Keratinocyte (primary cell): ENCODE results near the gene DCUN1D1. TPM values are rescaled to one million over a fixed set of nuclear protein-coding genes. Genes with fewer than 3 reads are reported as not detected.

ENCODE experiments used
- DNase-seq: peaks from one replicate; pipeline ENCODE4 v3.0.0-alpha.2; 2011; ENCODE audit warnings: low read depth, missing footprints, low spot score
- FAIRE-seq: peaks from 2 replicates; lab custom pipeline; 2011; peaks lifted over from hg19 to GRCh38; lab: Jason Lieb, UNC
- H2AFZ ChIP-seq: 2 replicates; pipeline ENCODE4 v1.6.0; 2012; ENCODE audit warnings: low read length, control low read depth, inconsistent platforms; ENCODE audit not compliant: control insufficient read depth
- H3K27ac ChIP-seq: 2 replicates; pipeline ENCODE4 v1.5.1; 2011; ENCODE audit warnings: low read length; ENCODE audit not compliant: control insufficient read depth, insufficient read depth
- H3K27me3 ChIP-seq: 3 replicates; pipeline ENCODE4 v1.6.0; 2011; ENCODE audit warnings: low read length; ENCODE audit not compliant: control insufficient read depth, insufficient read depth; ENCODE audit errors: extremely low read depth
- H3K36me3 ChIP-seq, 2 experiments: 2 replicates in 1 of 2; 3 replicates in 1 of 2; pipeline ENCODE4 v1.5.1; 2011; ENCODE audit warnings: low read length in 2 of 2, mild to moderate bottlenecking in 1 of 2; ENCODE audit not compliant: control insufficient read depth in 2 of 2, insufficient read depth in 2 of 2; ENCODE audit errors: extremely low read depth in 1 of 2
- H3K4me1 ChIP-seq: 3 replicates; pipeline ENCODE4 v1.5.1; 2011; ENCODE audit warnings: low read length; ENCODE audit not compliant: control insufficient read depth, insufficient read depth; ENCODE audit errors: extremely low read depth
- H3K4me2 ChIP-seq: 3 replicates; pipeline ENCODE4 v1.6.0; 2011; ENCODE audit warnings: low read depth, low read length; ENCODE audit not compliant: control insufficient read depth, insufficient read depth; ENCODE audit errors: extremely low read depth
- H3K4me3 ChIP-seq, 3 experiments: fragments of 200-600 bp in 1 of 3; sonication (generic) in 1 of 3; 2 replicates in 2 of 3; 3 replicates in 1 of 3; pipeline ENCODE4 v1.5.1; 2011 to 2016; ENCODE audit warnings: low read length in 3 of 3, mild to moderate bottlenecking in 3 of 3, control low read depth in 2 of 3, inconsistent platforms in 1 of 3, low read depth in 1 of 3, mixed read lengths in 1 of 3, mixed run types in 1 of 3, moderate library complexity in 1 of 3; ENCODE audit not compliant: control insufficient read depth in 2 of 3, insufficient read depth in 2 of 3; ENCODE audit errors: extremely low read depth in 1 of 3
- H3K79me2 ChIP-seq: 2 replicates; pipeline ENCODE4 v1.6.0; 2012; ENCODE audit warnings: low read length; ENCODE audit not compliant: control insufficient read depth, insufficient read depth
- H3K9ac ChIP-seq: 3 replicates; pipeline ENCODE4 v1.6.0; 2011; ENCODE audit warnings: low read length; ENCODE audit not compliant: control insufficient read depth, insufficient read depth; ENCODE audit errors: extremely low read depth
- H3K9me1 ChIP-seq: 3 replicates; pipeline ENCODE4 v1.6.0; 2011; ENCODE audit warnings: low read length; ENCODE audit not compliant: control insufficient read depth, insufficient read depth; ENCODE audit errors: extremely low read depth
- H3K9me3 ChIP-seq: 2 replicates; pipeline ENCODE4 v1.5.1; 2012; ENCODE audit warnings: low read depth, low read length; ENCODE audit not compliant: control insufficient read depth
- H4K20me1 ChIP-seq: 3 replicates; pipeline ENCODE4 v1.6.0; 2011; ENCODE audit warnings: low read length; ENCODE audit not compliant: control insufficient read depth, insufficient read depth; ENCODE audit errors: extremely low read depth
- EZH2 ChIP-seq: IDR thresholded peaks from one replicate; pipeline ENCODE4 v1.6.1; 2012; ENCODE audit warnings: inconsistent platforms, mild to moderate bottlenecking, low read length, moderate library complexity
- dilution Hi-C: fragments of 300-500 bp; cut with MboI; formaldehyde crosslinking; loops from one replicate; pipeline ENCODE4 v1.7.0; 2020; ENCODE audit warnings: low sequenced_read_pairs; ENCODE audit not compliant: extremely low pct_ligation_motif_present
- polyA plus RNA-seq, 5 experiments: library from polyadenylated mRNA; depleted of rRNA in 3 of 5; stranded (reverse) in 3 of 5; stranded (forward) in 1 of 5; unstranded in 1 of 5; fragments of >200 nt; gene quantifications; 1 replicate in 1 of 5; 2 replicates in 3 of 5; 3 replicates in 1 of 5; pipeline versions ENCODE4 v1.2.1 to v1.2.3, GENCODE V29; 2011 to 2012; ENCODE audit warnings: missing spikeins in 2 of 5, low read depth in 1 of 5, low replicate concordance in 1 of 5
- TF ChIP-seq, protein P1 (sequence below), 3 experiments: IDR thresholded peaks in 1 of 3; conservative IDR thresholded peaks in 1 of 3; optimal IDR thresholded peaks in 1 of 3; 2 replicates in 2 of 3; 3 replicates in 1 of 3; pipeline versions ENCODE3 to v1.5.1; 2011; ENCODE audit warnings: low read length in 3 of 3, mild to moderate bottlenecking in 3 of 3, moderate library complexity in 2 of 3, control low read depth in 1 of 3, inconsistent platforms in 1 of 3; ENCODE audit not compliant: insufficient read depth in 2 of 3; ENCODE audit errors: extremely low read depth in 1 of 3

Gene DCUN1D1
- polyA plus RNA-seq, 1 donor (not counting 4 experiments of a cell fraction or from before 2014, with no cell fraction given) = 30.1 TPM

- Histone ChIP-seq H2AFZ (peak overlapping the region; percentile 83), H3K27ac (no peak overlapping the region), H3K9me3 (no peaks in the 10 kb centered on the region), H3K27me3 (no peaks in the 10 kb centered on the region), H3K36me3 (no peaks in the 10 kb centered on the region), H4K20me1 (peaks cover 4% of the 10 kb centered on the region), H3K4me2 (peak overlapping the region; percentile 79), H3K4me1 (peaks cover 8% of the 10 kb centered on the region), H3K9me1 (no peaks in the 10 kb centered on the region), H3K79me2 (peaks cover 39% of the 10 kb centered on the region), H3K9ac (peak overlapping the region; percentile 69), H3K4me3 (peak overlapping the region; percentile 54 to 71 (median 61))
- dilution Hi-C loops = no loop called here
- FAIRE-seq (no peak), DNase-seq (no peak)
- TF ChIP-seq EZH2 = no peak
- TF ChIP-seq, protein P1, sequence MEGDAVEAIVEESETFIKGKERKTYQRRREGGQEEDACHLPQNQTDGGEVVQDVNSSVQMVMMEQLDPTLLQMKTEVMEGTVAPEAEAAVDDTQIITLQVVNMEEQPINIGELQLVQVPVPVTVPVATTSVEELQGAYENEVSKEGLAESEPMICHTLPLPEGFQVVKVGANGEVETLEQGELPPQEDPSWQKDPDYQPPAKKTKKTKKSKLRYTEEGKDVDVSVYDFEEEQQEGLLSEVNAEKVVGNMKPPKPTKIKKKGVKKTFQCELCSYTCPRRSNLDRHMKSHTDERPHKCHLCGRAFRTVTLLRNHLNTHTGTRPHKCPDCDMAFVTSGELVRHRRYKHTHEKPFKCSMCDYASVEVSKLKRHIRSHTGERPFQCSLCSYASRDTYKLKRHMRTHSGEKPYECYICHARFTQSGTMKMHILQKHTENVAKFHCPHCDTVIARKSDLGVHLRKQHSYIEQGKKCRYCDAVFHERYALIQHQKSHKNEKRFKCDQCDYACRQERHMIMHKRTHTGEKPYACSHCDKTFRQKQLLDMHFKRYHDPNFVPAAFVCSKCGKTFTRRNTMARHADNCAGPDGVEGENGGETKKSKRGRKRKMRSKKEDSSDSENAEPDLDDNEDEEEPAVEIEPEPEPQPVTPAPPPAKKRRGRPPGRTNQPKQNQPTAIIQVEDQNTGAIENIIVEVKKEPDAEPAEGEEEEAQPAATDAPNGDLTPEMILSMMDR (optimal IDR thresholded peaks at IDR 0.05 in 1 of 3, IDR thresholded peaks at IDR 0.05 in 1 of 3, conservative IDR thresholded peaks at IDR 0.05 in 1 of 3; ENCODE audit: extremely low read depth in 1 of 3, insufficient read depth in 2 of 3, low read length in 3 of 3) = no peak
These were observed 671 bp upstream of the DCUN1D1 start for GRCh38 chr3:182981038-182981380.

DNA sequence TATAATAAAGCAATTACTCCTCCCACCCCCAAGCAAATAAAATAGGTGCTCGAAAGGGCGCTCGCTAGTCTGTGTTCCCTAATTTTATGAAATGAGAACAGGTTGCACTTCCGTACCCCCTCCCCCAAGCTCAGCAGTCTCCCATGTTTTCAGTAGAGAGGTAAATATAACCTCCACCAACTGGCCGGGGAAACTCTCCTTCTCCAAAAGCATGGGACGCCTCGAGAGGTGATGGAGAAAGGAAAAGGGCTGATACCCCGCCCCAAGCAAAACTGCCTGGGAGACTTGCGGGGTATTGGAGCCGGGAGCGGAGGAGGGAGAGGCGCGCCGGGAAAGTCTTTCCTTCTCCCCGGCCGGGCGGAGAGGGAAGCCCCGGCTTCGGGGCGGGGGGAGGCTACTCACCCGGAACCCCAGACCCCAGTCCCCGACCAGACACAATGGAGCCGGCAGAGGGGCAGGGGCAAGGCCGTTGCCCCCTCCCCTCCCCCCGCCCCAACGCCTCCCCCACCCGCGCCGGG is 605 bp downstream of the DCUN1D1 start:
- Histone ChIP-seq H3K27me3 (no peaks in the 10 kb centered on the region), H3K9me3 (no peaks in the 10 kb centered on the region), H3K4me2 (peak overlapping the region; percentile 90), H3K4me3 (peak overlapping the region; percentile 77 to 87 (median 78)), H3K27ac (peak overlapping the region; percentile 58), H3K9ac (peak overlapping the region; percentile 87), H3K9me1 (no peaks in the 10 kb centered on the region), H4K20me1 (peaks cover 6% of the 10 kb centered on the region), H3K4me1 (peaks cover 8% of the 10 kb centered on the region), H3K79me2 (peaks cover 50% of the 10 kb centered on the region), H2AFZ (peak overlapping the region; percentile 68), H3K36me3 (no peaks in the 10 kb centered on the region)
- FAIRE-seq (no peak), DNase-seq (no peak)
- TF ChIP-seq EZH2 = no peak
- TF ChIP-seq, protein P1 (optimal IDR thresholded peaks at IDR 0.05 in 1 of 3, IDR thresholded peaks at IDR 0.05 in 1 of 3, conservative IDR thresholded peaks at IDR 0.05 in 1 of 3; ENCODE audit: extremely low read depth in 1 of 3, insufficient read depth in 2 of 3, low read length in 3 of 3) = no peak
- dilution Hi-C loops = no loop called here
